ENCODE measurements around the gene LEPR.
A peak's percentile ranks its signal among the peaks of the same experiment; 100 is the strongest.
"Not testable (repeated sequence)": the region's sequence is repeated elsewhere in the genome, so short reads cannot be mapped to it uniquely, and the experiment has no call there.

Gene LEPR

GRCh38 chr1:65444128-65444640 is 23.7 kb downstream of the LEPR start:
- H3K4me3 ChIP-seq (replicated peaks in 1 of 2; ENCODE audit: low read depth in 2 of 2, low read length in 2 of 2): no peak overlapping the region
- no peak for DNase-seq (ENCODE audit: low read depth in 2 of 2)
- TF ChIP-seq, protein P1, sequence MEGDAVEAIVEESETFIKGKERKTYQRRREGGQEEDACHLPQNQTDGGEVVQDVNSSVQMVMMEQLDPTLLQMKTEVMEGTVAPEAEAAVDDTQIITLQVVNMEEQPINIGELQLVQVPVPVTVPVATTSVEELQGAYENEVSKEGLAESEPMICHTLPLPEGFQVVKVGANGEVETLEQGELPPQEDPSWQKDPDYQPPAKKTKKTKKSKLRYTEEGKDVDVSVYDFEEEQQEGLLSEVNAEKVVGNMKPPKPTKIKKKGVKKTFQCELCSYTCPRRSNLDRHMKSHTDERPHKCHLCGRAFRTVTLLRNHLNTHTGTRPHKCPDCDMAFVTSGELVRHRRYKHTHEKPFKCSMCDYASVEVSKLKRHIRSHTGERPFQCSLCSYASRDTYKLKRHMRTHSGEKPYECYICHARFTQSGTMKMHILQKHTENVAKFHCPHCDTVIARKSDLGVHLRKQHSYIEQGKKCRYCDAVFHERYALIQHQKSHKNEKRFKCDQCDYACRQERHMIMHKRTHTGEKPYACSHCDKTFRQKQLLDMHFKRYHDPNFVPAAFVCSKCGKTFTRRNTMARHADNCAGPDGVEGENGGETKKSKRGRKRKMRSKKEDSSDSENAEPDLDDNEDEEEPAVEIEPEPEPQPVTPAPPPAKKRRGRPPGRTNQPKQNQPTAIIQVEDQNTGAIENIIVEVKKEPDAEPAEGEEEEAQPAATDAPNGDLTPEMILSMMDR (IDR thresholded peaks at IDR 0.05; ENCODE audit: low read depth, low read length): no peak

DNA sequence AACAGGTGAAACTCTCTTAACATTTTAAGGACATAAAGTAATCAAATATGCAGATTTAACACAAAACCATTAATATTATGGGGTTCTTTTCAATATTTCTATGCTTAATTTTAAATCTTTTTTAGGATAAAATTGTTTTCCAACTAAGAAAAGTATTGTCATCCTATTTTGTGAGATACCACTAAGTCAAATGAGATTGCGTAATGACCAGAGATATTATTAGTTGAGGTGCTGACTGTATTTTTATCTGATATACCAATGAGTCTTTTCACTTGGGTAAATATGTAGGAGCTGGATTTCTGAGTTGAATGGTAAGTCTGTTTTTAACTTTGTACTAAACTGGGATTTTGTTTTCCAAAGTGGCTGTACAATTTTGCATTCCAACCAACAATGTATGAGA is 25.4 kb downstream of the LEPR start:
- no peak overlapping the region for H3K4me3 ChIP-seq (replicated peaks in 1 of 2; ENCODE audit: low read depth in 2 of 2, low read length in 2 of 2)
- TF ChIP-seq, protein P1 (IDR thresholded peaks at IDR 0.05; ENCODE audit: low read depth, low read length): no peak
- DNase-seq (ENCODE audit: low read depth in 2 of 2): no peak

- TF ChIP-seq, protein P1 (IDR thresholded peaks at IDR 0.05; ENCODE audit: low read depth, low read length): no peak
- no peak overlapping the region for H3K4me3 ChIP-seq (replicated peaks in 1 of 2; ENCODE audit: low read depth in 2 of 2, low read length in 2 of 2)
- DNase-seq (ENCODE audit: low read depth in 2 of 2): no peak
These were observed 28.9 kb downstream of the LEPR start for GRCh38 chr1:65449214-65449823.

DNA sequence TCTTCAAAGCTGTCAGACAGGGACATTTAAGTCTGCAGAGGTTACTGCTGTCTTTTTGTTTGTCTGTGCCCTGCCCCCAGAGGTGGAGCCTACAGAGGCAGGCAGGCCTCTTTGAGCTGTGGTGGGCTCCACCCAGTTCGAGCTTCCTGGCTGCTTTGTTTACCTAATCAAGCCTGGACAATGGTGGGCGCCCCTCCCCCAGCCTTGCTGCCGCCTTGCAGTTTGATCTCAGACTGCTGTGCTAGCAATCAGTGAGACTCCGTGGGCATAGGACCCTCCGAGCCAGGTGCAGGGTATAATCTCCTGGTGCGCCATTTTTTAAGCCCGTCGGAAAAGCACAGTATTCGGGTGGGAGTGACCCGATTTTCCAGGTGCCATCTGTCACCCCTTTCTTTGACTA is 35.2 kb downstream of the LEPR start:
- not testable (repeated sequence) for DNase-seq (ENCODE audit: low read depth in 2 of 2); H3K4me3 ChIP-seq (replicated peaks in 1 of 2; ENCODE audit: low read depth in 2 of 2, low read length in 2 of 2)

DNA sequence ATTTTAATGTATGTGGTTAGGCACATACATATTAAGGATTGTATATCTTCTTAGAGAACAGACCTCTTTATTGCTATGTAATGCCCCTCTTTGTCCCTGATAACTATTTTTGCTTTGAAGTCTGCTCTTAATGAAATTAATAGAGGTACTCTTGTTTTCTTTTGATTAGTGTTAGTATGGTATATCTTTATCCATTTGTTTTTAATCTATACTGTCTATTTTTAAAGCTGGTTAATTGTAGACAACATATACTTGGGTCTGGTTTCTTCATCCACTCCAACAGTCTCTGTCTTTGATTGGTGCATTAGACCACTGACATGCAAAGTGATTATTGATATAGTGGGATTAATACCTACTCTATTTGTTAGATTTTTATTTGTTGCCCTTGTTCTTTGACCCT is 36.0 kb downstream of the LEPR start:
- TF ChIP-seq, protein P1 (IDR thresholded peaks at IDR 0.05; ENCODE audit: low read depth, low read length): no peak
- no peak overlapping the region for H3K4me3 ChIP-seq (replicated peaks in 1 of 2; ENCODE audit: low read depth in 2 of 2, low read length in 2 of 2)
- no peak for DNase-seq (ENCODE audit: low read depth in 2 of 2)

GRCh38 chr1:65457868-65458267 is 37.4 kb downstream of the LEPR start:
- DNase-seq (ENCODE audit: low read depth in 2 of 2): no peak
- TF ChIP-seq, protein P1 (IDR thresholded peaks at IDR 0.05; ENCODE audit: low read depth, low read length): no peak
- no peak overlapping the region for H3K4me3 ChIP-seq (replicated peaks in 1 of 2; ENCODE audit: low read depth in 2 of 2, low read length in 2 of 2)

GRCh38 chr1:65458730-65459396 is 38.4 kb downstream of the LEPR start:
- H3K4me3 ChIP-seq (replicated peaks in 1 of 2; ENCODE audit: low read depth in 2 of 2, low read length in 2 of 2): no peak overlapping the region
- peak; percentile 42 to 65 for DNase-seq (ENCODE audit: low read depth in 2 of 2)
- TF ChIP-seq, protein P1 (IDR thresholded peaks at IDR 0.05; ENCODE audit: low read depth, low read length): no peak
